ENCODE results near the gene ANKRD39.

ANKRD39 gene

GRCh38 chr2:96885432-96886347, 27.9 kb upstream of the ANKRD39 start:
- DNase-seq: no peak

- no peak for DNase-seq
Measured at GRCh38 chr2:96884299-96885094, 26.7 kb upstream of the ANKRD39 start.

- DNase-seq: no peak
Measured at GRCh38 chr2:96883306-96883705, 25.5 kb upstream of the ANKRD39 start.

GRCh38 chr2:96882906-96883305, 25.1 kb upstream of the ANKRD39 start:
- no peak for DNase-seq

GRCh38 chr2:96882230-96882629, 24.4 kb upstream of the ANKRD39 start:
- DNase-seq: no peak

GRCh38 chr2:96881349-96882195, 23.8 kb upstream of the ANKRD39 start:
- DNase-seq: no peak

- DNase-seq: no peak
Measured at GRCh38 chr2:96880891-96881273, 23.1 kb upstream of the ANKRD39 start.

GRCh38 chr2:96879545-96880040, 21.8 kb upstream of the ANKRD39 start:
- DNase-seq: no peak

GRCh38 chr2:96878796-96879544, 21.2 kb upstream of the ANKRD39 start:
- no peak for DNase-seq

GRCh38 chr2:96878171-96878570, 20.4 kb upstream of the ANKRD39 start:
- no peak for DNase-seq

GRCh38 chr2:96877631-96878092, 19.8 kb upstream of the ANKRD39 start:
- no peak for DNase-seq

GRCh38 chr2:96877042-96877451, 19.2 kb upstream of the ANKRD39 start:
- DNase-seq: no peak

GRCh38 chr2:96876269-96877041, 18.6 kb upstream of the ANKRD39 start:
- DNase-seq: no peak

- no peak for DNase-seq
Measured at GRCh38 chr2:96875498-96876268, 17.9 kb upstream of the ANKRD39 start.

GRCh38 chr2:96874198-96874831, 16.5 kb upstream of the ANKRD39 start:
- DNase-seq: peak in 1 of 2 experiments; percentile 37

GRCh38 chr2:96873651-96874096, 15.9 kb upstream of the ANKRD39 start:
- no peak for DNase-seq

GRCh38 chr2:96872591-96873349, 15.0 kb upstream of the ANKRD39 start:
- no peak for DNase-seq

GRCh38 chr2:96870626-96871255, 12.9 kb upstream of the ANKRD39 start:
- DNase-seq: peak; percentile 62 to 73
